ENCODE data around the gene ANK2. TPM values are rescaled to one million over a fixed set of nuclear protein-coding genes. Genes with fewer than 3 reads are reported as not detected.

Gene ANK2
- total RNA-seq, 1 donor = 0.94 TPM

- Histone ChIP-seq H3K4me3 (ENCODE audit: low read length) (no peak overlapping the region), H3K9me3 (ENCODE audit: low read depth, low read length) (no peaks in the 10 kb centered on the region), H3K27me3 (ENCODE audit: insufficient read depth, low read length) (no peaks in the 10 kb centered on the region), H3K4me1 (ENCODE audit: insufficient read depth, low read length) (no peaks in the 10 kb centered on the region)
These were observed 22.9 kb upstream of the ANK2 start for GRCh38 chr4:113026556-113026955.

GRCh38 chr4:113028074-113028473 lies 21.4 kb upstream of the ANK2 start:
- Histone ChIP-seq H3K4me1 (ENCODE audit: insufficient read depth, low read length) (no peaks in the 10 kb centered on the region), H3K27me3 (ENCODE audit: insufficient read depth, low read length) (no peaks in the 10 kb centered on the region), H3K4me3 (ENCODE audit: low read length) (no peak overlapping the region)

GRCh38 chr4:113031212-113031611 lies 18.2 kb upstream of the ANK2 start:
- no peaks in the 10 kb centered on the region for H3K9me3 ChIP-seq (ENCODE audit: low read depth, low read length)
- no peaks in the 10 kb centered on the region for H3K27me3 ChIP-seq (ENCODE audit: insufficient read depth, low read length)
- H3K4me1 ChIP-seq (ENCODE audit: insufficient read depth, low read length) = no peaks in the 10 kb centered on the region
- H3K4me3 ChIP-seq (ENCODE audit: low read length) = no peak overlapping the region

More at GRCh38 chr4:113028074-113028473, 21.4 kb upstream of the ANK2 start:
- no peaks in the 10 kb centered on the region for H3K9me3 ChIP-seq (ENCODE audit: low read depth, low read length)

GRCh38 chr4:113040793-113041192 lies 8.7 kb upstream of the ANK2 start:
- Histone ChIP-seq H3K27me3 (ENCODE audit: insufficient read depth, low read length) (no peaks in the 10 kb centered on the region), H3K9me3 (ENCODE audit: low read depth, low read length) (no peaks in the 10 kb centered on the region)

GRCh38 chr4:113042502-113042901 lies 7.0 kb upstream of the ANK2 start:
- no peak overlapping the region for H3K4me3 ChIP-seq (ENCODE audit: low read length)
- no peaks in the 10 kb centered on the region for H3K27me3 ChIP-seq (ENCODE audit: insufficient read depth, low read length)
- H3K9me3 ChIP-seq (ENCODE audit: low read depth, low read length) = no peaks in the 10 kb centered on the region
- no peaks in the 10 kb centered on the region for H3K4me1 ChIP-seq (ENCODE audit: insufficient read depth, low read length)

More at GRCh38 chr4:113040793-113041192, 8.7 kb upstream of the ANK2 start:
- Histone ChIP-seq H3K4me1 (ENCODE audit: insufficient read depth, low read length) (no peaks in the 10 kb centered on the region), H3K4me3 (ENCODE audit: low read length) (no peak overlapping the region)

GRCh38 chr4:113043591-113043990 lies 5.9 kb upstream of the ANK2 start:
- Histone ChIP-seq H3K4me3 (ENCODE audit: low read length) (no peak overlapping the region), H3K4me1 (ENCODE audit: insufficient read depth, low read length) (no peaks in the 10 kb centered on the region), H3K27me3 (ENCODE audit: insufficient read depth, low read length) (no peaks in the 10 kb centered on the region), H3K9me3 (ENCODE audit: low read depth, low read length) (no peaks in the 10 kb centered on the region)

GRCh38 chr4:113050371-113050755 lies 910 bp downstream of the ANK2 start:
- Histone ChIP-seq H3K27me3 (ENCODE audit: insufficient read depth, low read length) (no peaks in the 10 kb centered on the region), H3K4me1 (ENCODE audit: insufficient read depth, low read length) (no peaks in the 10 kb centered on the region), H3K4me3 (ENCODE audit: low read length) (no peak overlapping the region), H3K9me3 (ENCODE audit: low read depth, low read length) (no peaks in the 10 kb centered on the region)

- H3K9me3 ChIP-seq (ENCODE audit: low read depth, low read length) = no peaks in the 10 kb centered on the region
These were observed 1.4 kb downstream of the ANK2 start for GRCh38 chr4:113050837-113051236.

GRCh38 chr4:113051361-113051760 lies 1.9 kb downstream of the ANK2 start:
- no peaks in the 10 kb centered on the region for H3K27me3 ChIP-seq (ENCODE audit: insufficient read depth, low read length)
- H3K4me1 ChIP-seq (ENCODE audit: insufficient read depth, low read length) = no peaks in the 10 kb centered on the region
- no peaks in the 10 kb centered on the region for H3K9me3 ChIP-seq (ENCODE audit: low read depth, low read length)
- no peak overlapping the region for H3K4me3 ChIP-seq (ENCODE audit: low read length)

More at GRCh38 chr4:113050837-113051236, 1.4 kb downstream of the ANK2 start:
- H3K4me3 ChIP-seq (ENCODE audit: low read length) = no peak overlapping the region
- no peaks in the 10 kb centered on the region for H3K4me1 ChIP-seq (ENCODE audit: insufficient read depth, low read length)
- H3K27me3 ChIP-seq (ENCODE audit: insufficient read depth, low read length) = no peaks in the 10 kb centered on the region

- H3K9me3 ChIP-seq (ENCODE audit: low read depth, low read length) = no peaks in the 10 kb centered on the region
- no peaks in the 10 kb centered on the region for H3K4me1 ChIP-seq (ENCODE audit: insufficient read depth, low read length)
- H3K27me3 ChIP-seq (ENCODE audit: insufficient read depth, low read length) = no peaks in the 10 kb centered on the region
- H3K4me3 ChIP-seq (ENCODE audit: low read length) = no peak overlapping the region
These were observed 3.0 kb downstream of the ANK2 start for GRCh38 chr4:113052379-113052951.

GRCh38 chr4:113053883-113054282 lies 4.4 kb downstream of the ANK2 start:
- Histone ChIP-seq H3K9me3 (ENCODE audit: low read depth, low read length) (no peaks in the 10 kb centered on the region), H3K4me1 (ENCODE audit: insufficient read depth, low read length) (no peaks in the 10 kb centered on the region), H3K27me3 (ENCODE audit: insufficient read depth, low read length) (no peaks in the 10 kb centered on the region), H3K4me3 (ENCODE audit: low read length) (no peak overlapping the region)

- Histone ChIP-seq H3K4me3 (ENCODE audit: low read length) (no peak overlapping the region), H3K4me1 (ENCODE audit: insufficient read depth, low read length) (no peaks in the 10 kb centered on the region), H3K9me3 (ENCODE audit: low read depth, low read length) (no peaks in the 10 kb centered on the region), H3K27me3 (ENCODE audit: insufficient read depth, low read length) (no peaks in the 10 kb centered on the region)
These were observed 6.9 kb downstream of the ANK2 start for GRCh38 chr4:113056318-113056717.

GRCh38 chr4:113057891-113058290 lies 8.4 kb downstream of the ANK2 start:
- H3K9me3 ChIP-seq (ENCODE audit: low read depth, low read length) = no peaks in the 10 kb centered on the region
- H3K4me1 ChIP-seq (ENCODE audit: insufficient read depth, low read length) = no peaks in the 10 kb centered on the region
- no peaks in the 10 kb centered on the region for H3K27me3 ChIP-seq (ENCODE audit: insufficient read depth, low read length)
- no peak overlapping the region for H3K4me3 ChIP-seq (ENCODE audit: low read length)

GRCh38 chr4:113059449-113060182 lies 10.2 kb downstream of the ANK2 start:
- Histone ChIP-seq H3K4me3 (ENCODE audit: low read length) (no peak overlapping the region), H3K27me3 (ENCODE audit: insufficient read depth, low read length) (peaks cover 3% of the 10 kb centered on the region), H3K4me1 (ENCODE audit: insufficient read depth, low read length) (no peaks in the 10 kb centered on the region), H3K9me3 (ENCODE audit: low read depth, low read length) (no peaks in the 10 kb centered on the region)

GRCh38 chr4:113060853-113061252 lies 11.4 kb downstream of the ANK2 start:
- Histone ChIP-seq H3K4me3 (ENCODE audit: low read length) (no peak overlapping the region), H3K27me3 (ENCODE audit: insufficient read depth, low read length) (peaks cover 3% of the 10 kb centered on the region), H3K9me3 (ENCODE audit: low read depth, low read length) (no peaks in the 10 kb centered on the region), H3K4me1 (ENCODE audit: insufficient read depth, low read length) (no peaks in the 10 kb centered on the region)

GRCh38 chr4:113064244-113064643 lies 14.8 kb downstream of the ANK2 start:
- Histone ChIP-seq H3K9me3 (ENCODE audit: low read depth, low read length) (no peaks in the 10 kb centered on the region), H3K27me3 (ENCODE audit: insufficient read depth, low read length) (peaks cover 3% of the 10 kb centered on the region), H3K4me1 (ENCODE audit: insufficient read depth, low read length) (no peaks in the 10 kb centered on the region), H3K4me3 (ENCODE audit: low read length) (no peak overlapping the region)

All from mononuclear cell (primary cell).